GM21619 (cell line): Measurements from ENCODE around the gene ADGRL1.
"Not testable (repeated sequence)": the region's sequence is repeated elsewhere in the genome, so short reads cannot be mapped to it uniquely, and the experiment has no call there.

Experiments used
- ATAC-seq: cut with Tn5 transposase; IDR thresholded peaks from one replicate; pipeline ENCODE4 v1.9.1; 2021; ENCODE audit not compliant: unreplicated experiment

Gene ADGRL1

DNA sequence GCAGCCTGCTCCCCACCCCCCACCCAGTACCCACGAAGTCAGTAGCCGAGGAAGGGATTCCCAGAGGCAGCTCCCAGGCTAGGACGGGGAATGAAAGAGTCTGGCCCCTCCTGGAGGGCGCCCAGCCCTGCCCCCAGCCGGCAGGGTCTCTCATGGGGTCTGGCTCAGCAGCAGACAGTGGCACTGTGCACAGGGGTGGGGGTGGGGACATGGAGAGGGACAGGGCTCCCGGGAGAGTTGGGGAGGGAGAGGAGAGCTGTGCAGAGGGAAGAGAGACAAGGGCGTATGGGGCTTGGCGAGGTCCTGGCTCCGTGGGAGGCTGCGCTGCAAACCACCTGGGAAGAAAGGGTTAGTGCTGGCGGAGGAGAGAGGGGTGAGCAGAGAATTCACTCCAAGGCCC, 41.9 kb downstream of the ADGRL1 start:
- ATAC-seq = no peak

DNA sequence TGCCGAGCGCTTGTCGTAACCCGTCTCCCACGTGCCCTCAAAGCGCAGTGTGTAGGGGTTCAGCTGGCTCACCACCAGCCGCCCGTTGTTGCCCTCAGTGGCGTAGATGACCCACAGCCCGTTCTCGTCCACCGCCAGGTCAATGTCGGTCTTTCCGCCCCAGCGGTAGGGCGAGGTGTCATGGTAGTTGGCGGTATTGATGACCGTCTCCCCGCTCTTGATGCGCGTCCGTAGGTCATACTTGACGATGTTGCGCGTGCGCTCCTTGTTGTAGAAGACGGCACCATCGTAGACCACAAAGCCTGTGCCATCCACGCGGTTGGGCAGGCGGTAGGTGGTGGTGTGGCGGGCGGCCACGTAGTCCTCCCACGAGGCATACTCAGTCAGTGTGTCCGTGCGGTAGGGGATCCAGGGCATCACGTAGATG, 43.1 kb downstream of the ADGRL1 start:
- ATAC-seq = no peak

GRCh38 chr19:14161305-14161704, 44.7 kb downstream of the ADGRL1 start:
- ATAC-seq = no peak

DNA sequence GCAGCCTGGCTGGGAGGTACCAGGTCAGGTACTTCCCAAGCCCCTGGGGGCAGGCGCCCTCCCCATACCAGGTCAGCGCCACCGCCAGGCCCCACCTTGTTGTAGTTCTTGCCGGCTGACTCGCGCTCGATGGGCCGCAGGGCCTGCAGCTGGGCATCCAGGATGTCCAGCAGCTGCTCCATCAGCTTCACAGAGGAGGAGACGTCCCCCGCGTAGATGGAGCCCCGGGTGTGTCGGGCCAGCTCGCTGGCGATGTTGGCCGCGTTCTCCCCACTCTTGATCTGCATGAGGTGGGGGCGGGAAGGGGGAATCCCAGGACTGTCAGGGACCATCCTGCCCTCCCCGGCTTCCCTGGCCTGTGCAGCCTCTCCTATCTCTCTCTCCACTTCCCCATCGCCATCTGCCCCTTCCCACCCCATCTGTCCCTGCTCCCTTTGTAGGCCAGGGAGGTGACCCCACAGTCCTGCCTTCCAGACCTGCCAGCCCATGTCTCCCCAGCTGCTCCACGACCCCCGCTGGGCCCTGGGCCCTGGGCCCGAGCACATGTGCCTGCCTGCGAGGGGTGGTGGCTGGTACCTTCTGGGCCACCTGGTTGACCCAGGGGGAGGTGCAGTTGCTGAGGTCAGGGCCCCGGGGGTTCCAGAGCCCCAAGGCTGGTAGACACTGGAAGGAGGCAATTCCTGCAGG, 45.8 kb downstream of the ADGRL1 start:
- ATAC-seq = no peak

GRCh38 chr19:14159059-14159458, 46.9 kb downstream of the ADGRL1 start:
- no peak for ATAC-seq

GRCh38 chr19:14158276-14159023, 47.5 kb downstream of the ADGRL1 start:
- ATAC-seq = no peak

DNA sequence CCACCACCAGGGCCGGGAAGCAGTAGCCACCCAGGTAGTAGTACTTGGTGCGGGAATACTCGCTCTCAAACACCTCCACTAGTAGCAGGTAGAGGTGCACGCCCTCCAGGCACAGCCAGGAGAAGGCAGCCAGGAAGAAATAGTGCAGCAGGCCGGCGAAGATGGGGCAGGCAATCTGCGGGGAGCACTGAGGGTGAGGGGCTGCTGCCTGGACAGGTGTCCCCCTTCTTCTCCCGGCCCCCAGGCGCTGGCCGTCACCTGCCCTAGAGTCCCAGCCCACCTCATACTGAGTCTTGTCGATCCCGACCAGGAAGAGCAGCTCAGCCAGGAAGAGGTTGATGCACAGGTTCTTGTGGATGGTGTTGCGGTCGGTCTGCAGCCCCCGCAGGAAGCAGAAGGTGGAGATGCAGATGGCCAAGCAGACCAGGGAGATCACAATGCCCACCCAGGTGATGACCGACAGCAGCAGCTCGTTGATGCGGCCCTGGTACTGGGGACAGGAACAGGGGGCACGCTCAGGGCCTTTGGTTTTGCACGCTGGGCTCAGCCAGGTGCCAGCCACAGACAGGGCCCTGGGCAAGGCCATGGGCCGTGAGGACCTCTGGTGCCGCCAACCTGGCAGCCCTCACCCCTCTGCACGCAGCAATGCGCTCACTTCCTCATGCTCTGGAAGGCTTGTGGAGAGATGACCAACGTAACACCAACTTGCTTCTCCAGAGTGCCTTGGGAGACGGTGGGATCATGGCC, 48.8 kb downstream of the ADGRL1 start:
- no peak for ATAC-seq

DNA sequence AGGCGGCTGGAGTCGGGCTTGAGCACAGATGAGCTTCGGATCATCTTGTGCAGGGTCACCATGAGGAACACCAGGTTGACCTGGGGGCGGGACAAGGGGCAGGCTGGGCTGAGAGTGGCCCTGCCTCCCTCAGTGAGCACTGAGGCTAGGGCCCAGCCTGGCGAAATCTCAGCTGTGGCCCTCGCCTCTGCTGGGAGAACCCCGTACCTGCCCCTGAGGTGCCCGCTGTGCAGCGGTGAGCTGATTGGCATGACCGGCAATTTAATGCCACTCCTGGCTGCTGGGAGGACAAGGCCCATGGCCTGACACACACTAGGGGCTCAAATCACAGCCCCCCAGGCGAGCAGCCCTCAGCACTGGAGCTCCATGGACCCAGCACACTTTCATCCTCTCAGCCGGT, 49.8 kb downstream of the ADGRL1 start:
- ATAC-seq = no peak

- ATAC-seq = no peak
These were observed 50.6 kb downstream of the ADGRL1 start for GRCh38 chr19:14155371-14155770.

- no peak for ATAC-seq
These were observed 53.3 kb downstream of the ADGRL1 start for GRCh38 chr19:14152713-14153112.

DNA sequence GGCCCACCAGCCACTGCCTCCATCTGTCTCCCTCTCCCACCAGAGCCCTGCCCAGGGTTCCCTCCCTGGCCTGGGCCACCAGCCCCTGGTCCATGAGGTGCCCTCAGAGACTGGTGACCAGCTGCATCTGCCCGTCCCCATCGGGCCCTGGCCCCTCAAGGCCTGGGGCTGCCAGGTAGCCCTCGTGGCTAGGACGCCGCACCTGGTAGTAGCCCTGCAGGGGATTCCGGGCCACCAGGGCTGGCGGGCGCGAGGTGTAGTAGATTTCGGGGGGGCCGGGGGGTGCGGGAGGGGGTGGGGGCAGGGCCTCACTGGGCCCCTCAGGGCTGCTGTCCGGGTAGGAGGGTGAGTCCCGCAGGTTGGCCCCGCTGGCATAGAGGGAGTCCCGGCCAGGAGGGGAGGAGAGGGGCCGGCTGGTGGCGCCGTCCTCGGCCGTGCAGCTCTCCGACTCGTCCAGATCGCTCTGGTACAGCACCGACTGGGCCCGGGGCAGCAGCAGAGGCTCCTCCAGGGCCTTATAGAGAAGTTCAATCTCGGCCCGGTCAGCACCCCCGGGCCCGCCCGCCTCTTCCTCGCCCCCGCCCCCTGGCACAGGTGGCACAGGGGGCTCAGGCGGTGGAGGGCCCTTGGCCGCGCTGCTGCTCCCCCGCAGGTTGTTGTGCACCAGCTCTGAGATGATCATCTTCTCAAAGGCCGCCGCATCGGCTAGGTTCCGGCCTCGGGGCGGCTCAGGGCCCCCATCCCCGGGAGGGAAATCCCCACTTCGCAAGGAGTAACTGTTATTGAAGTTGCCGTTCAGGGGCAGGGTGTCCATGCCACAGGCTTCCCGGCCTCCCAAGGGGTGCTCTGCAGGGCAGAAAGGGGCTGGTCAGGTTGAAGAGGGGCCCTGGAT, 55.0 kb downstream of the ADGRL1 start:
- no peak for ATAC-seq

DNA sequence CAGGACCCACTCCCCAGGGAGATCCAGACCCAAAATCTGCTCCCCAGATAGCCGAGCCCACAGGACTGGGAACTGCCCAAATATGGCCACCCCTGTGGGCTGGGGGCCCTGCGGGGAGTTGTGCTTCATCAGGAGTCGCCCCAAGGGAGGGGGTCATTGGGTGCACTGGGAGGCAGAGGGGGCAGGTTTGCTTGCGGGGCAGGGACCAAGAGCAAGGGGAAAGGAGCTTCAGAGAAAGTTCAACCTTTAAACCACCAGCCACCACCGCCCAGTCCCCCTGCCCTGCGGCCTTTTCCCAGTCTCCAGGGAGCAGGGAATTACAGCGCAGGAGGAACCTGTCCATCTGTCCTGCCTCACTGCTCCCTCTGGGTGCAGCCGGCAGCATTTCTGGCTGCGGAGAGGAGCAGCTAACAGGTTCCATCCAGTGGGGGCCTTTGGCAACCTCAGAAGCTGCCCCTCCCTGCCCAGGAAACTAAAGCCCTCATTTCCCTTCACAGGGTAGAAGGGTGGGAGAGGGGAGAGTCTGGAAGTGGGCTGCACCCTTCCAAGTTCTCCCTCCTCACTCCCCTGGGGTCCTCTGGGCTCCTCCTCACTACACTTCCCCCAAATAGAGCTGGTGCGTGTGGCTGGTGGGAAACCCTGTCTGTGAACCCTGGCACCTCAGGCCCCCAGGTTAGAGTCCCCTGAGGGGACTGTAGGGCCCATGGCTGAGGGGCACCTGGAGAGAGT, 55.8 kb downstream of the ADGRL1 start:
- no peak for ATAC-seq

- ATAC-seq = no peak
These were observed 56.4 kb downstream of the ADGRL1 start for GRCh38 chr19:14149509-14149994.

DNA sequence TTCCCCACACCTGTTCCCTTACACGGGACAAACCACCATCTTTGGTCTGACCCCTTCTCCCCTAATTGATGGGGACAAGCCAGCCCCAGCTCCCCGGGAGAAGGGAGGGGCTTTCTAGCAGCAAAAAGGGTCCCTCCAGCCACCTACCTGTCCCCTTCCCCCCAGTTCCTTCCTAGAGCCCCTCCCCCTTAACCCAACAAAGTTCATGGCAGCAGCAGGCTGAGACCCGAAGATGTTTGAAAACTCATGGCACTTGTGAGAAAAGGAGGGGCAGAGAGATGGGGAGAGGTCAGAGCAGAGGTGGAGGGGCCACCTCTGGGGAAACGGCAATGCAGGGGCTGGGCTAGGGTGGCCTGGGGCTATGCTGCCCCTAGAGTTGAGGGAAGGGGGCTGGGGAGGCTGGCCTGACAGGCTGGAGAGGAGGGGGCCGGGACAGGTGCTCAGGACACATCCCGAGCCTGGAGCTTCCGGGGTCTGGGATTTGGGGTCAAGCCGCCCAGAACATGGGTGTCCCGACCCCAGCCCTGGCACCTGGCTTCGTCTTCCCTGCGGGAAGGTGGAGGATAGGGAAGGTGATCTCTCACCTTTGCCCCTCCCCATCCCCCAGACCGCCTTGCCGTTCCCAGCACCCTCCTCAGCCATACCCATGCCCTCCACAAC, 57.1 kb downstream of the ADGRL1 start:
- ATAC-seq = no peak

DNA sequence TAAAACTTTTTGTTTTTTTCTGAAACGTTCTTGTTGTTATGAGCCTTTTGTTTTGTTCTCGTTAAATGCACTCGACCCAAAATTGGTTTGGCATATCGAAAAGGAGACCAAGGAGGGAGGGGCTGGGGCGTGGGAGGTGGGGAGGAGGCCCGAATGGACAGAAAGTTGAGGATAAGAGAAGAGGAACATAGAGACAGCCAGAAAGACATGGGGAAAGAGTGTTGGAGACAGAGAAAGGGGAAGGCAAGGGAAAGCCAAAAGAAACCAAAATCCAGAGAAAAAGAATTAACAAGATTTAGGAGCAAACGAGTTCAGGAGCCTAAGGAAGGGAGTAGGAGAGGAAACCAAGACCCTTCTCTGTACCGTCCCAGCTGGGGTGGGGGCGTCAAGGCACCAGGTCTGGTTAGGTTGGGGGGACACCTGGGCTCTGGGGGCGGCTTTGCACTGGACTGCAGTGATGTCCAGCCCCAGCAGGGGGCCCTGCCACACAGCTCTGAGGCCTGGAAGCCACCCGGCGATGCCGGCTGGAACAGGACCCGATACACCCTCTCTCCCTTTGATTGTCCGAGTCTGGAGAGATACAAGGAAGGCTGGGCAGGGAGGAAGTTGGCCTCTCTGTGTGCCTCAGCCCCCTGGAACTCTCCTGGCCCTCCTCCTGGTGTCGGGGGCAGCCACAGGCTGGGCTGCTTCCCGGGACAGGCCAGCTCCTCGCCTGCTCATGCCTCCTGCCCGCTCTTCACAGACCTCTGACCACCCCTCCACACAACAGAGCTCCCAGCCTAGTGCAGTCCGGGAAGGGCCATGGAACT, 58.0 kb downstream of the ADGRL1 start:
- ATAC-seq = no peak

DNA sequence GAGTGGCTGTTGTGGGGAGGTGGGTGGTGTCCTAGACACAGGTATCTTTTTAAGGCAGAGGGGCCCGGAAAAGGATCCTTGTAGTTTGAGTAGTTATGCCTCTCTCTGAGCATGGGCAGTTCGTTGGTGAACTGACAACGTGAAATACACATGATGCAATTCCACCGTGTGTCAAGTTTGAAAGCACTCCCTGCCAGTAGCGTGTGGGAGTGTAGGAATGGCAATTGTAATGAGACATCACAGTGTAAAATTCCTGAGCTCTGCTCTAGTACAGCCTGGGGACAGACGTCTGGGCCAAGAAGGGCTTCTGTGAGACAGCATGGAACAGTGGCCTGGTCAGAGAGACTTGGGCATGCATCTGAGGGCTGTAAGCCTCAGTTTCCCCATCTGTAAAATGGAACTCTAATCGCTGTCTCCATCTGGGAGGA, 59.2 kb downstream of the ADGRL1 start:
- no peak for ATAC-seq

- ATAC-seq = not testable (repeated sequence)
These were observed 59.8 kb downstream of the ADGRL1 start for GRCh38 chr19:14146169-14146568.

DNA sequence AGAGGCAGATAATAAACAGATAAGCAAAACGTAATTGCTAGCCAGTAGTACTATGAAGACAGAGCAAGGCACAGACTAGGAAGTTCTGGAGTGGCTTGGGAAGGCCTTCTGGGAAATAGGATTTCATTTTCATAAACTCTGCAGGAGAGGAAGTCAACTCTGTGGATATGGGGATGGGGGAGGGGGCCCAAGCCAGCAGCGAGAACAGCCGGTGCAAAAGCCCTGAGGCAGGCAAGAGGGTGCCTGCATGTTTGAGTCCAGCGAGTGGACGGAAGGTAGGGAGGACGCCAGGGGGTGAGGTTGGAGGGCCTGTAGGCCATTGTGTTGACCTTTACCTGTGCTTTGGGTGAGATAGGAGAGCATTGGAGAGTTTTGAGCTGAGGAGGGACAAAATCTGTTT, 60.6 kb downstream of the ADGRL1 start:
- no peak for ATAC-seq
